Measurements from ENCODE around the gene HRH1. TPM values are rescaled to one million over a fixed set of nuclear protein-coding genes. Genes with fewer than 3 reads are reported as not detected.

The HRH1 gene
- total RNA-seq, 1 donor from 2014 or later = 1.4 TPM

GRCh38 chr3:11287404-11287803 is 133.1 kb downstream of the HRH1 start:
- Histone ChIP-seq H3K36me3 (no peaks in the 10 kb centered on the region), H3K27me3 (ENCODE audit: low read depth) (no peaks in the 10 kb centered on the region), H3K4me1 (peaks cover 71% of the 10 kb centered on the region), H3K27ac (replicated peaks) (peak overlapping the region; percentile 86), H3K4me3 (no peak overlapping the region), H3K9me3 (replicated peaks) (no peaks in the 10 kb centered on the region)
- TF ChIP-seq CTCF (IDR thresholded peaks at IDR 0.05; ENCODE audit: borderline replicate concordance) = no peak
- no peak for DNase-seq
- intact Hi-C loops (cut with micrococcal nuclease) = no loop called here

DNA sequence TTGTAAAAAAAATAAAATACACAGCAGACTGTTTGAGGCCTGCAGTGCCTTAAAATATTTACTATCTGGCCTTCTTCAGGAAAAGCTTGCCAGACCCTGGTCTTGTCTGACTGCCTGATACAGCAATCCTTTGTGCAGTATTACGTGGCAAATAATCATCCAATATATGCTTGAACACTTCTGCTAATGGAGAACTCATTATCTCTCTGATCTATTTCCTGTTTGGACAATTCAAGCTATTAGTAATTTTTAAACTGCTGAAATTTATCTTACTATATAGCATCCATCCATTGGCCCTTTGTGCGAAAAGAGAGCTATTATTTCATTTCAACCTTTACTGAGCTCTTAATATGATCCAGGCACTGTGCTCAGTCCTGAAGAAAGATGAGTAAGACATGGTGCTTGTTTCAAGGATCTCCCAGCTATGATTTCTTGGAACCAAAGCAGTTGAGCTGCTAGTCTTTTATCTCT is 133.8 kb downstream of the HRH1 start:
- no peak for DNase-seq
- Histone ChIP-seq H3K27ac (replicated peaks) (peak overlapping the region; percentile 86), H3K4me3 (no peak overlapping the region), H3K27me3 (ENCODE audit: low read depth) (no peaks in the 10 kb centered on the region), H3K36me3 (no peaks in the 10 kb centered on the region), H3K4me1 (peaks cover 64% of the 10 kb centered on the region), H3K9me3 (replicated peaks) (no peaks in the 10 kb centered on the region)
- intact Hi-C loops (cut with micrococcal nuclease) = no loop called here
- TF ChIP-seq CTCF (IDR thresholded peaks at IDR 0.05; ENCODE audit: borderline replicate concordance) = no peak

- intact Hi-C loops (cut with micrococcal nuclease) = no loop called here
Observed at GRCh38 chr3:11288786-11289637, 134.7 kb downstream of the HRH1 start.

GRCh38 chr3:11289864-11290263 is 135.6 kb downstream of the HRH1 start:
- peak overlapping the region; percentile 86 for H3K27ac ChIP-seq (replicated peaks)
- H3K9me3 ChIP-seq (replicated peaks) = no peaks in the 10 kb centered on the region
- no peak for DNase-seq
- H3K27me3 ChIP-seq (ENCODE audit: low read depth) = no peaks in the 10 kb centered on the region
- H3K4me1 ChIP-seq = peaks cover 57% of the 10 kb centered on the region
- intact Hi-C loops (cut with micrococcal nuclease) = no loop called here
- no peak for TF ChIP-seq CTCF (IDR thresholded peaks at IDR 0.05; ENCODE audit: borderline replicate concordance)
- no peaks in the 10 kb centered on the region for H3K36me3 ChIP-seq
- H3K4me3 ChIP-seq = no peak overlapping the region

More at GRCh38 chr3:11288786-11289637, 134.7 kb downstream of the HRH1 start:
- peak overlapping the region; percentile 17 for H3K4me3 ChIP-seq
- peaks cover 57% of the 10 kb centered on the region for H3K4me1 ChIP-seq
- no peaks in the 10 kb centered on the region for H3K27me3 ChIP-seq (ENCODE audit: low read depth)
- H3K9me3 ChIP-seq (replicated peaks) = no peaks in the 10 kb centered on the region
- peak overlapping the region; percentile 86 for H3K27ac ChIP-seq (replicated peaks)
- TF ChIP-seq CTCF (IDR thresholded peaks at IDR 0.05; ENCODE audit: borderline replicate concordance) = no peak
- no peaks in the 10 kb centered on the region for H3K36me3 ChIP-seq
- DNase-seq = no peak

DNA sequence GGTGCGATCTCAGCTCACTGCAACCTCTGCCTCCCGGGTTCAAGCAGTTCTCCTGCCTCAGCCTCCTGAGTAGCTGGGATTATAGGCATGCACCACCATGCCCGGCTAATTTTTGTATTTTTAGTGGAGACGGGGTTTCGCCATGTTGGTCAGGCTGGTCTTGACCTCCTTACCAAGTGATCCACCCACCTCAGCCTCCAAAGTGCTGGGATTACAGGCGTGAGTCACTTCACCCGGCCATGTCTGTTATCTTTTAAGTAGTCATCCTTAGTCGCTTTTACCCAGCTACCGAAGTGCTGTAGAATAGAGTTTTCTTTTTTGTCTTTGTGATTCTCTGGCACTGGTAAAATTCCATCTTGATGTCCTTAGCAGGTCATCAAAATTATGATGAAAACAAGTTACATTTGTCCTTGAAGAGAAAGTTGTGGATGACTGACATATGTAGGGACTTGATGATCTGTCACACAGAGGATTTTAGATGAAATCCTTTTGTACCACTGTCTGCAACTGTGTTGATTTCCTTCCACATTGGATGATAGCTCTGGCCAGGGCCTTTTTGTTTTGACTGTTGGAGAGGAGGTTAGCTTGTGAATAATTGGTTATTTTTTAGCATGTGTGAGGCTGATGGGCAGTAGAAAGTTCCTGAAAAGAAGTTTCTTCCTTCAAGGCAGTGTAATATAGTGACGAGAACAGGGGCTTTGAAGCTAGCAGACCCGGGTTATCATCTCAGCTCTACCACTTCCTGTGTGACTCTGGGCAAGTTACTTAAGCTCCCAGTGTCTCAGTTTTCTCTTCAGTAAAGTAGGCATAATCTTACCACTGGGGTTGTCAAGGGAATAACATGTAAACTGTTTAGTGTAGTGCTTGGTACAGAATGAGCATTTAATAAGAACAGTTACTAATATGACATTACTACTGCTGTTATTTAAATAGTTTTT is 136.7 kb downstream of the HRH1 start:
- intact Hi-C loops (cut with micrococcal nuclease) = no loop called here
- no peak for TF ChIP-seq CTCF (IDR thresholded peaks at IDR 0.05; ENCODE audit: borderline replicate concordance)
- peaks cover 53% of the 10 kb centered on the region for H3K4me1 ChIP-seq
- no peaks in the 10 kb centered on the region for H3K27me3 ChIP-seq (ENCODE audit: low read depth)
- DNase-seq = no peak
- H3K36me3 ChIP-seq = no peaks in the 10 kb centered on the region
- no peaks in the 10 kb centered on the region for H3K9me3 ChIP-seq (replicated peaks)
- no peak overlapping the region for H3K4me3 ChIP-seq
- peak overlapping the region; percentile 53 for H3K27ac ChIP-seq (replicated peaks)
